KG1 (cell line): Measurements from ENCODE around the gene EFHC1.
"Not testable (repeated sequence)": the region's sequence is repeated elsewhere in the genome, so short reads cannot be mapped to it uniquely, and the experiment has no call there.

ENCODE experiments used
- DNase-seq: peaks from one replicate; lab custom pipeline; 2025; lab: John Stamatoyannopoulos, UW

EFHC1 gene, protein sequence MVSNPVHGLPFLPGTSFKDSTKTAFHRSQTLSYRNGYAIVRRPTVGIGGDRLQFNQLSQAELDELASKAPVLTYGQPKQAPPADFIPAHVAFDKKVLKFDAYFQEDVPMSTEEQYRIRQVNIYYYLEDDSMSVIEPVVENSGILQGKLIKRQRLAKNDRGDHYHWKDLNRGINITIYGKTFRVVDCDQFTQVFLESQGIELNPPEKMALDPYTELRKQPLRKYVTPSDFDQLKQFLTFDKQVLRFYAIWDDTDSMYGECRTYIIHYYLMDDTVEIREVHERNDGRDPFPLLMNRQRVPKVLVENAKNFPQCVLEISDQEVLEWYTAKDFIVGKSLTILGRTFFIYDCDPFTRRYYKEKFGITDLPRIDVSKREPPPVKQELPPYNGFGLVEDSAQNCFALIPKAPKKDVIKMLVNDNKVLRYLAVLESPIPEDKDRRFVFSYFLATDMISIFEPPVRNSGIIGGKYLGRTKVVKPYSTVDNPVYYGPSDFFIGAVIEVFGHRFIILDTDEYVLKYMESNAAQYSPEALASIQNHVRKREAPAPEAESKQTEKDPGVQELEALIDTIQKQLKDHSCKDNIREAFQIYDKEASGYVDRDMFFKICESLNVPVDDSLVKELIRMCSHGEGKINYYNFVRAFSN

DNA sequence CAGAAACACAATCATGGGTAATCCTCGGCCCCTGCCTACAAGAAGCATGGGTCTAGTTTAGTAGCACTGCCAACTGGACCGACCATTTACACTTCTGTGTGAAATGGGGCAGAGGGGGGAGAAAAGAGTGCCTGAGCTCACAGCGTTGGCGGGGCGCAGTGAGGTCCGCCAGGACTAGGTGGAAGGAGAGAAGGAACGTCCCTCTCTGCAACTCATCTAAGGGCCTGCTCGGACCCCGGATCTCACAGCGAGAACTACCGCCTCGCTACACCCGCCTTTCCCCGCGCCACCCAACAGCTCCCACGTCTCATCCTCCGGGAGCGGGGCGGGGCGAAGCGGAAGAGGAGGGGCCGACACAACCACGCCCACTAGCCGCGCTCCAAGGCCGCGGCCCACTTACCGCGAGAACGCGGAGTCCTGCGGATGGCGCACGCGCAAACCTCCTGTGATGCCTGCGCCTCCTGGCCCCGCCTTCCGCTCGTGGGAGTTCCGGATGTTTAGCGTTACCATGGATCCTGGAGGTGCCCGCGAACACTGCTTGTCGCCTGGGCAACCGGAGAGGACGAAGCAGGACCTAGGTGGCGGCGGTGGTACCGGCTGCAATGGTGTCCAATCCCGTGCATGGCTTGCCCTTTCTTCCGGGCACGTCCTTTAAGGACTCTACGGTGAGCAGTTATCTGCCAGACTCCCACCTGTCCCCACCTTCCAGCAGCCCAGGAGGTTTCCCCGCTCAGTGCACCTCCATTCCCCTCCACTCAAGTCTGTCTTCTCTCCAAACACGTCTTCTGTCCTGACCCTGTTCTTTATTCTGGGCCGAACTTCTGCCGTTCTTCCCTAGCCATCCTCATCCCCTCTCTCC is at the start of gene EFHC1:
Gene EFHC1 (plus strand): TSS at position 534 of the 859 bp plus-strand sequence. CDS start 69 bp downstream, at position 603.
- peak; percentile 88 for DNase-seq

DNA sequence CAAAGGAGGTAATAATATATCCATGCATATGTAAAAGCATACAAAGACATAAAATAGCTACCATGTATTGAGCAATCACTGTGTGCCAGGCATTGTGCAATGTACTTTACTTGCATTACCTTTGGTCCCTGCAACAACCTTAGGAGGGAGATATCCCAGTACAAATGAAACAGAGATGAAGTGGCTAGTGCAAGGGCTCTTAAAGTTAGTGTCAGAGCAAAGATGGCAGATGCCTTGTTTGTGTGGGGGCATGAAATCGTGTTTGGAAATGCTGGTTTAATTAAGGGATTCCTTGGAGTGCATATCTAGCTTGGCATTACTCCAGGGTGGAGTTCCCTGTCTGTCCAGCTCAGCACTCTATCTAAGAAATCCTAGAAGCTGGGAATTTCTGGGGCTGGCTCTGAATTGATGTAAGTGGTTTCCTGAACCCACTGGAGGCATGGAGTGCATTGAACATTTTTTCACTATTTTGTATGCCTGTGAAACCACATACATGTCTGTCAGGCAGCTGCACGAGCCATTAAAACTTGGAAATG is 48.4 kb upstream of the EFHC1 start:
- no peak for DNase-seq

DNA sequence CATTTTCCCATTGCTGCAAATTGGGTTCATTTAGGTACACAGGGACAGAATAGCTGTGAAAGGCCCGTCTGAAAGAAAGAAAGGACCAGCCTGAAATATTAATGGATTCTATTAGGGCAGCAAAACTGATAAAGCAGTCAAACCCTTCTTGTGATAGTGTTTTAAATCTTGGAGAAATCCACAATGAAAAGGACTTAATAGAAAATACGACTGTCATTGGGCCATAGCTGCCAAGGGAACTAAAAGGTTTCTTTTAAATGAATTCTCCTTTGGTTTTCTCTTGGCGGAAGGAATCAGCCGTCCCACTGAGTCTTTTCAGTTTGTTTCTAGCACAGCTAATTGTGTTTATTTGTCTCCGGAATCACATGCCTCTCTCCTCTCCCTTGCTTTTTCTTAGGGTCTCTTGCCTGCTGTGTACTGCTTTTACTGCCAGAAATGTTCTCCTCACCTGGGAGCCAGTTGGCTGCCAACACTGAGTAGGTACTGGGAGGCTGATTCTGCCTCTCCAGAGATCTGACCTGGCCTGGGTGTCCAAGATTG is 46.9 kb upstream of the EFHC1 start:
- no peak for DNase-seq

DNA sequence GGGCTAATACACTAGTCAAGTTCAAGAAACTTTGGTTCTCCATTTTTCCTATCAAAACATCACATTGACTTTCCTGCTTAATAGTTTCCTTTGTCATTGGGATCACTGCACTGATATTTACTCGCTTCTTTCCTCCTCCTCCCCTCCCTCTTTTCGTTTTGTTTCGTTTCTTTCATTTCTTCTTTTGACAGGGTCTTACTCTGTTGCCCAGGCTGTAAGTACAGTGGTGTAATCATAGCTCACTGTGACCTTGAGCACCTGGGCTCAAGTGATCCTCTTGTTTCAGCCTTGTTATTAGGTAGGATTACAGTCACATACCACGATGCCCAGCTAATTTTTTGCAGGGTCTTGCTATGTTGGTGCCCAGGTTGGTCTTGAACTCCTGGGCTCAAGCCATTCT is 45.9 kb upstream of the EFHC1 start:
- DNase-seq = no peak

DNA sequence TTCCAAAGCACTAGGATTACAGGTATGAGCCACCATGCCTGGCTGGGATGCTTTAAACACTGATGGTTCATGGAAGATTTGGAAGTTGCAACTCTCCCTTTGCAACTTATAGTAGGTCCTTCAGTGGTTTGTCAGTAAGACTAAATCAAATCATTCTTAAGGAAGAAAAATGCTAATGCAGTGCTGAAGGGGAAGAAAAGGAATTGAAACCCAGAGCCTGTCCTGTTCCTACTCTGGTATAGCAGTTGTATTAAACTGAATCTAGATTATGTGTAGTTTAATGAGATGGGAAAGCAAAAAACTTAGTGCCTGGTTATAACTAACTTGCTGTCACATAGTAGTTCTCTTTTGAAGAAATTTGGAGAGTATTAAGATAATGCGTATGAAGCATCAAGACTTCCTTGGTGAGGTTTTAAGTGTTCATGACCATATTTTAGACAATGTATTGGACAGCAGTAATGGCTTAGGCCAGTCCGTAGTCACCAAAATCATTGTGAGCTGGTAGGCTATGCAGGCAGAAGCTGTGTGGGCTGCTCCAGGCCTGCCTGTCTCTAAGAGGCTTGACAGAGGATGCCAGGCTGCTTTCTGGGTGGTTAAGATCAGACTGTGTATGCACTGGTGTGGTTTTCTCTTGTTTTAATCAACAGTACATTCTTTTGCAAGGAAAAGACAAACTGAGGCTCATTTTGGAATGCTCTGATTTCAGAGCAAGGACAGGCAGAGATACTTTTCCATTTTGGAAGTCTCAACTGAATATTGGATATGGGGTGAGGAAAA is 44.2 kb upstream of the EFHC1 start:
- DNase-seq = no peak

DNA sequence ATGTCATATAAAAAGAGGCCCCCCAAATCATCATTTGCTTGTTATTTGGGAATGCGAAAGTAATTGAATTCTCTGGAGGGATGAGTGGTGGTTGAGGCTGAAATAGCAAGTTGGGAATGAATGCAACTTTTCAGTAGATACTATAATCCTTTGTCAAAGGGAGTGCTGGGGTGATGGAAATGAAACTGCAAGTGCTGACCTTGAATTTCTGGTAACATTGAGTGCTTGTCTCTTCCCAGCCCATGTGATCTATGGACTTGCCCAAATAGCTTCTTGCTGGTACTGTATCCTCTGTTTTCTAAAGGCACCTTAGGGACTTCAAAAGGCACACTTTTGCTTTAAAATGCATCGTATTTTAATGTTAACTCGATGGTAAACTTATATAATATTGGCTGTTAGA is 43.4 kb upstream of the EFHC1 start:
- DNase-seq = no peak

DNA sequence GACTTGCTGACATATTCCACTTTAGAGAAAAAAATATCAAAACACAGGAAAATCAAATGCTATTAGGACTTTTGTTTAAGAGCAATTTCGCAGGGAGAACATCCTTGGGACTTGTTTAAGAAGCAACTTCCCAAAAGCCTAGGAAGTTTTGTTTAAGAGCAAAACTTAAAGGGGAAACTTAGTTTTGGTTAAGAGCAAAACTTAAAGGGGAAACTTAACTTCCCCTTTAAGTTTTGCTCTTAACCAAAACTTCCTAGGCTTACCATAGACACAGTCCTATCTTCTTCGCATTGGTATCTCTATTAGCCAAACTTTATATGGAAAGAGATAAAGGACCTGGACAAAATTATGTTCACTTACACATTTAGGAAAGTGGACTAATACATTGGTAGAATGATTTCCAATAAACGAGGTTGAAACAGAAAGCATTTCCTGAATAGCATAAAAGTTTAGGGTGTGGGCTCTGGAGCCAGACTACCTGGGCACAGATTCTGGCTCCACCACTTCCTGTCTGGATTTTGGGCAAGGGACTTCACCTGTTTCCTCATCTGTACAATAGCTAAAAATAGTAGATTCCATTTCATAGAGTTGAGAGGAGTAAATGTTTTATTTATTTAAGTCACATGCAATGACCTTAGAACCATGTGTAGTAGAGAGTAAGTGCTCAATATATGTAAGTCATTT is 42.5 kb upstream of the EFHC1 start:
- DNase-seq = no peak

DNA sequence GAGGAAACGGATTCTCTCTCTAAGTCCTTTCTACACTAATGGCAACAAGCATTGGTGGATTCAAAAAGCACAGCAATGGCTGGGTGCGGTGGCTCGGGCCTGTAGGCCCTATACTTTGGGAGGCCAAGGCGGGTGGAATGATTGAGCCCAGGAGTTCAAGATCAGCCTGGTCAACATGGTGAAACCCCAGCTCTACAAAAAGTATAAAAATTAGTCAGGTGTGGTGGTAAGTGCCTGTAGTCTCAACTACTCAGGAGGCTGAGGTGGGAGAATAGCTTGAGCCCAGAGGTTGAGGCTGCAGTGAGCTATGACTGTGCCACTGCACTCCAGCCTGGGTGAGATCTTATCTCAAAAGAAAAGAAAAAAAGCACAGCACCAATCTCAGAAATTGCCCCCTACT is 38.9 kb upstream of the EFHC1 start:
- DNase-seq = no peak

DNA sequence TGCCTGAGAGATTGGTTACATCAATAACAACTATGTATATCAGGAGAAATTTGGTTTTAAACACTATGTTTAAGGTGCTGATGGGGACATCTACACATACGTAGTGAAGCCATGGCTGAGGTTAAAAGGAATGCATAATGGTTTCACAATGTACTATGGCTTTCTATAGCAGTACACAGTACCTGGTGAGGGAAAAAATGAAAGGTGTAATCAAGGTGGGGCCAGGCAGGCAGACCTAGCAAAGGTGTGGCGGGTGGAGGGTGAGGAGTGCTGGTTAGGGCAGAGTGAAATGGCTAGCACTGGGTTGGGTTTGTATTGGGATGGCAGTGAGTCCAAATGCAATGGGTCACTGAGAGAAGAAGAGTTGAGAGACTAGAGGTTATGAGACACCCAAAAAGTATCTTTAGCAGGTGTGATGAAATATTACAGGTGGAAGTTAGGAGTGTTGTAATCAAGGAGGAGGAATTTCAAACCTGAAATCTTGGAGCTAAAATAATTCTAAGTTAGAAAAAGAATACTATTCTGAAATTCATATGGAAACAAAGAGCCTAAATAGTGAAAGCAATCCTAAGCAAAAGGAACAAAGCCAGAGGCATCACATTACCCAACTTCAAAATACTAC is 35.9 kb upstream of the EFHC1 start:
- no peak for DNase-seq

DNA sequence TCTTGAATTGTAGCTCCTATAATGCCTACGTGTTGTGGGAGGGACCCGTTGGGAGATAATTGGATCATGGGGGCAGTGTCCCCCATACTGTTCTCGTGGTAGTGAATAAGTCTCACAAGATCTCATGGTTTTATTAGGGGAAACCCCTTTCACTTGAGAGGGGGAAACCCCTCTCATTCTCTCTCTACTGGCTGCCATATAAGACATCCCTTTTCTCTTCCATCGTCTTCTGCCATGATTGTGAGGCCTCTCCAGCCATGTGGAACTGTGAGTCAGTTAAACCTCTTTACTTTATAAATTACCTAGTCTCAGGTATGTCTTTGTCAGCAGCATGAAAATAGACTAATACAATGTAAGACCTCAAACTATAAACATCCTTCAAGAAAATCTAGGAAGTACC is 35.1 kb upstream of the EFHC1 start:
- DNase-seq = no peak

DNA sequence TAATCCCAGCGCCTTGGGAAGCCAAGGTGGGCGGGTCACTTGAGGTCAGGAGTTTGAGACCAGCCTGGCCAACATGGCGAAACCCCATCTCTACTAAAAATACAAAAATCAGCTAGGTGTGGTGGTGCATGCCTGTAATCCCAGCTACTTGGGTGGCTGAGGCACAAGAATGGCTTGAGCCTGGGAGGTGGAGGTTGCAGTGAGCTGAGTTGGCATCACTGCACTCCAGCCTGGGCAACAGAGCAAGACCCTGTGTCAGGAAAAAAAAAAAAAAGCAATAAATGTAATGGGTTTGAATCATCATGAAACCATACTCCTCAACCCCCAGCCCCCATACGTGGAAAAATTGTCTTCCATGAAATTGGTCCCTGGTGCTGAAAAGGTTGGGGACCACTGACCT is 32.0 kb upstream of the EFHC1 start:
- DNase-seq = not testable (repeated sequence)

DNA sequence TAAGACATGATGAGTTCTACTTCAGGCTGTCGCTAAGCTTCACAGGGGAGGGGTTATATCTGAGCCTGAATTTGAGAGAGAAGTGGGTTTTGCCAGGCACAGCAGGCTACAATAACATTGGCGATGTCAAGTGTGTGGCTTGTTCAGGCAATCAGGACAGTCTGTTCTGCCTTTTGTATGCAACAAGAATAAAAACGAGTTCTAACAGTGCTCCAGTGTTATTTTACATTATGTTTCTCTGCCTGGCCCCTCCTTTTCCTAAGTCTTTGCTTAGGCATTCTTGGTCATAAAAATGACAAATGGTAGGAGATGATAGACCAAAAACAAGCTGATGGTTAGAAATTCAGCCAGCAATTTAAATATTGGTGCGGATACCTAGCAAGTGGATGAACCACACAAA is 31.4 kb upstream of the EFHC1 start:
- DNase-seq = no peak

DNA sequence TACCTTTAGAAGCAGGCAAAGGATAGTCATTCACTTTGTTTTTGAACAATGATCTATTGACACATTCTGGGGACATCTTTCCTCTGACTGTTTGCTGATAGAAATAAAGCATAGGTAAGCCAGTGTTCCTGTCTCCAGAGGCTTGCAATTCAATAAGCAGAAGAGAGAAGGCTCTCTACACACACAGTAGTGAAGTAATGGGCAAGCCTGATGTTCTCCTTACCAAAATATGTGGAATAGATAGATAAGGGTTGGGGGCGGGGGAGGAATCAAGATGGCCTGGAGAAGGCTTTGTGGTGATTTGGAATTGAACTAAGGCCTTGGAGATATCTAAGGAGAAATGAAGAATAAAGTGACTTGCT is 30.9 kb upstream of the EFHC1 start:
- peak; percentile 28 for DNase-seq

DNA sequence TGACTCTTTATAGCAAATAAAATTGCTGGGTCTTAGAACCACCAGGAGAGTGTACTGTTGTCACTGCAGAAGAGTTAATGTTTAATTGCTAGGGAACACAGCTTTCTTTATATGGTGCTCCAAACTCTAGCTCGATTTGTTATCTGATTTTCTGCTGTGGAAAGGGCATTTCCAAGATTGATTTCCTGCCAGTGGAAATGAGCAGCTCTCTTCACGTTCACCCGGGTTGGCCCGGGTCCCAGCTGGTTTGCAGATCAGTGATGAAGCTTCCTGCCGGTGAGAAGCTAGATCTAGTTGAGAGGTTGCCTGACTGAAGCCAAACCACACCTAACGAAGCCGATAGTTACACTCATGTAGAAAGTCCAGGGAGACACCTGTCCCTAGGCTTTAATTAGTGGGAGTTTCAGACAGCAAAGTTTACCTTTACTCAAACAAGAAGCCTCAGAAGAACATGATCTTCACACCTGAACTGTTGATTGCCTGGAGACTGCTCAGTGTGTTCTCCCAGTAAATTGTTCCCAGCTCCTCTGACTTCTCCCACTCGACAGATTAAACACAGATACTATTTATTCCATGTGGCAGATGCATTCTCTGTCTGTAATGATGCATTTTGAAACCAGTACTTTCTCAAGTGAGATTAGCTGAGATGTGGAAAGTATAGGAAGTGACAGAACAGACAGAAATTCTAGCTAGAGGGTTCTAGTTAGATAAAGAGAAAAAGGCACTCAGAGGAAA is 30.3 kb upstream of the EFHC1 start:
- no peak for DNase-seq

DNA sequence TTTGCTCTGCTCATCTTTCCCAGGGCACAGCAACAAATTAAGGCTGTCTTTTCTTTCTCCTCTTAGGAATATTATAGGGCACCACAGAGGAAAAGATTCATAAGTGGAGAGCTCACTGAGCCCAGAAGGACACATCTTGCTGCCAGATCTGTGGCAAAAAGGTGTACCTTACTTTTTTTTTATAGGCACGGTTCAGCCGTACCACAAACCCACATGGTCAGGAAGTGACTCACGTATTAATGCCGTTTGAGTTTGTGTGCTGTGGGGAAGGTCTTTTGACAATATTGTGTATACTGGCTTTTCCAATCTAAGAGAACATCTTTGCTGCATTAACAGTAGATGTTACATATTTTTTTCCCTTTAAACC is 29.8 kb upstream of the EFHC1 start:
- DNase-seq = peak; percentile 33

DNA sequence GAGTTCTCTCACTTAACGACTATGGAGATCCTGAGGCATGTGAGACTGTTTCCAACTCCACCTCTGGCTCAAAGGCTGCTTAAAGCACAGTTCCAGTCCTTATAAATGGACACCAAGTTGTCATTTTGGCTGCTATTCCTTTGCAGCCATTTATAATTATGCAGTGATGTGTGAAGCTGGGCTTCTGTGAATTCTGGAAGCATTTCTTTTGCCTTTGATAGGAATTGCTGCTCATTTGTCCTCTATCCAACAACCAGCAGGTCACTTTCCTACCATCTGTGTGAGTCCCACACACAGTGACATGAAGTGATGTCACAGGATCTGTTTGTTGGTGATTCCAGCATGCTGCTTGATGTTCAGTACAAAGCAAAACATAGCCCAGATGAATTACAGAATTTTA is 28.5 kb upstream of the EFHC1 start:
- DNase-seq = no peak

DNA sequence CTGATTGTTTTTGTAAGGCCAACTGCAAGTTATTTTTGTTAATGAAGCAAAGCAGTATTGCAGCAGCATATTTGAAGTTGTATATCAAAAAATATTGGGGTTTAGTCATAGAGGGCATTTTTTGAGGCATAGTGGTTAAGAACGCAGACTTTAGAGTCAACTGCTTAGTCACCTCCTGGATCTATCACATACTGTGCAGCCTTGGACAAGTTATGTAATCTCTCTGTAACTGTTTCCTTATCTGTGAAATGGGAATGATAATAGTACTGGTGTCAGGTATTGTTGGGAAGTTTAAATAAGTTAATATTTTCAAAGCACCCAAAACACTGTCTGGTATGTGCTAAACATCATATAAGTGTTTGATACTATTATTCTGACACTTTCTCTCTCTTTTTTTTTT is 27.2 kb upstream of the EFHC1 start:
- DNase-seq = no peak

DNA sequence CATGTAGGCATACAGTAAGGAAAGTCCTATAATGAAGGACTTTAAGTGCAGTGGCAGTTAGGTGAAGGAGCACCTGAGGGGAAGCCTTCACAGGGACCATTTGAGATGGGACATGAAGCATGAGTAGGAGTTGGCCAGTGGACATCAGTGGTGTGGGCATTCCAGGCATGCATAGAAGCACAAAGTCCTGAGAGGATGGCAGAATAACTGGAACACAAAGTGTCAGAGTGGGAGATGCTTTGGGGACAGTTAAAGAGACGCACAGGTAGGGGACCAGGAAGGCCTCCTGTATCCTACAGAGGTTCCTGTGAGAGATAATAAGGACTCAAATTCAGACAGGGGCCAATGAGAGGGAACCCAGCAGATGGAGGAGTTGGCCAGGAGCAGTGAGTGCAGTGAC is 26.4 kb upstream of the EFHC1 start:
- no peak for DNase-seq

DNA sequence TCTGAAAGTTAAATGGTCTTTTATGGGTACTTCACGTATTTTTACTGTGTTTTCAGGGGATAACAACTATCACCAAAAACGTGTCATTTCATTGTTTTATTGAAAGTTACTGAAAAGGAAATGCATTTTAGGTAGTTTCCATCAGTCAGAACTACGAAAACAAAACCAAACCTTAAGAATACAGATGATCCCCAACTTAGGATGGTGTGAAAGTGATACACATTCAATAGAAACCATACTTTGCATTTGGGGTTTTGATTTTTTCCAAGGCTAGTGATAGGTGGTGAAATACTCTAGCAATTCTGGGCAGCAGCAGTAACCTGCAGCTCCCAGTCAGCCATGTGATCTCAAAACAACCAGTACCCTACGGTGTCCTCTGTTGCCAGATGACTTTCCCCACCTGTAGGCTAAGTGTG is 25.9 kb upstream of the EFHC1 start:
- DNase-seq = no peak

DNA sequence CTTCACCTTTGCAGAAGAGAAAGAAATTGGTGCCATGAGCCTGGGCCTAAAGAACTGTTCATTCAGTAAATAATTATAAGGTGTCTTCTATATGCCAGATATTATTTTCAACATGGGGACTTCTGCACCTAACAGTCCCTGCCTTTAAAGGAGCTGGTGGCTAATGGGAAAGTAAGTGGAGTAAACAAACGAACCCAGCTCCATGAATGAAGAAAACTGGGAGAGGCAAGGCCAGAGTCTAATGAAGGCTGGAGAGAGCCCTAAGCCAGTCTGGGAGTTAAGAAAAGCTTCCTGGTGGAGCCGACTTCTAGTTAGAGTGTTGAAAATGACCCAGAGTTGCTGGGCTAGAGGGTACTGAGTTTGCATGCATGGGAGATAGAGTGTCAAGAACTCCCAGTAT is 24.2 kb upstream of the EFHC1 start:
- DNase-seq = no peak
